HG02852 (cell line): Measurements from ENCODE around the gene P2RX5.
A peak's percentile ranks its signal among the peaks of the same experiment; 100 is the strongest.
"Not testable (repeated sequence)": the region's sequence is repeated elsewhere in the genome, so short reads cannot be mapped to it uniquely, and the experiment has no call there.

Experiments
- ATAC-seq: cut with Tn5 transposase; IDR thresholded peaks from one replicate; pipeline ENCODE4 v1.9.1; 2021; ENCODE audit warnings: mild to moderate bottlenecking, moderate library complexity; ENCODE audit not compliant: unreplicated experiment

The P2RX5 gene

DNA sequence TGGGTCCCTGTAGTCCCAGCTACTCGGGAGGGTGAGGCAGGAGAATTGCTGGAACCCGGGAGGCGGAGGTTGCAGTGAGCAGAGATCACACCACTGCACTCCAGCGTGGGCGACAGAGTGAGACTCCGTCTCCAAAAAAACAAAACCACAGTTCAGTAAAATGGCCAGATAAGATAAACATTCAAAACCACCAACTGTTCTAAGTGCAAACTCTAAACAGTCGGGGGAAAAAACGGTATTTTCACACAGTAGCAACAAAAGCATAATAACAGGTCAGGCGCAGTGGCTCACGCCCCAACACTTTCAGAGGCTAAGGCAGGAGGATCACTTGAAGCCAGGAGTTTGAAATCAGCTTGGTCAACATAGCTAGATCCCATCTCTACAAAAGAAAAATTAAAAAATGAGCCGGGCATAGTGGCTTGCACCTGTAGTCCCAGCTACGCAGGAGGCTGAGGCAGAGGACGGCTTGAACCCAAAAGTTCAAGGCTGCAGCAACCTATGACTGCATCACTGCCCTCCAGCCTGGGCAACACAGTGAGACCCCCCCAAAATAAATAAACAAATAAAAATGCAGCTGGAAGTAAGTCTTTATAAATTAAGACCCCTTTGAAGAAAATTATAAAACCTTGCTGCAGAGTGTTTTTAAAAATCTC, 17.0 kb upstream of the P2RX5 start:
- ATAC-seq = no peak

DNA sequence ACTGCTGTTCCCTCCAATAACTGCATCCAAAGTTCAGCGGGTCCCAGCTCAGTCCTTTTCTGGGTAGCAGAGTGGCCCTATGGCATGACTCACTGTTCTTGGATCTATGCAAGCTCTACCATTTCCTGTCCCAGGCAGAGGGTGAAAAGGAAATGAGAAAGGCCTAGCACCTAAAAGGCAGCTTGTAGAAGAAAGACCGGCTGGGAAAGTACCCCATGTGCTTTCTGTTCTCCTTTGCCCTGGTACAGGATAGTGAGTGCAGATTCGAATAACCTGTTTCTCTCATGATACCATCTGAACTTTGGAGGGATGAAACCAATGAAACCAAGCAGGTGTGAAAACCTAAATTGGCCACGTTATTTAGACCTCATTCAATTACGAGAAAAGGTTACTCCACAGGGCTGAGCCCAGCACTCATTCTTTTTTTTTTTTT, 15.0 kb upstream of the P2RX5 start:
- peak; percentile 87 for ATAC-seq

DNA sequence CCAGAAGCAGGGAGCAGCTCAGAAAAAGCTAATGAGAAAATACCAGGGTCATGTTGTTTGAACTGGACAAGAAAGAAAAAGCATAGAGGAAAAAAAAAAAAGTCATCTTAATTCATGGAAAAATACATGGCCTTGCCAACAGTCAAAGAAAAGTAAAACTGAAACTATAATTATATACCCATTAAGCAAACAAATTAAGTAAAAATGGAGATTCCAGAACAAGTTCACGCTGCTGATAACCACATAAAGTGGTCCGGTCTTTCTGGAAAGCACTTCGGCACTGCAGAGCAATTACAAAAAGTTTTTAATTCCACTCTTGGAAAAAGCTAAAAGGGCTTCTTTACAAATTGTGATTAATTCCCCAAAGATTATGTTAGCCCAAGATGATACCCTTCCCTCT, 12.4 kb upstream of the P2RX5 start:
- ATAC-seq = no peak

DNA sequence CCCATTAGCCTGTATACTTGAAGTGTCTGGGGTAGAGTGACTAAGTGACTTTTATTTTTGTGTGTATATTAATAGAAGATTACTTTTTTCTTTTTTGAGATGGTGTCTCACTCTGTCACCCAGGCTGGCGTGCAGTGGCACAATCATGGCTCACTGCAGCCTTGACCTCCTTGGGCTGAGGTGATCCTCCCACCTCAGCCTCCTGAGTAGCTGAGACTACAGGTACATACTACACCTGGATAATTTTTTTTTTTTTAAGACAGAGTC, 9.7 kb upstream of the P2RX5 start:
- not testable (repeated sequence) for ATAC-seq

DNA sequence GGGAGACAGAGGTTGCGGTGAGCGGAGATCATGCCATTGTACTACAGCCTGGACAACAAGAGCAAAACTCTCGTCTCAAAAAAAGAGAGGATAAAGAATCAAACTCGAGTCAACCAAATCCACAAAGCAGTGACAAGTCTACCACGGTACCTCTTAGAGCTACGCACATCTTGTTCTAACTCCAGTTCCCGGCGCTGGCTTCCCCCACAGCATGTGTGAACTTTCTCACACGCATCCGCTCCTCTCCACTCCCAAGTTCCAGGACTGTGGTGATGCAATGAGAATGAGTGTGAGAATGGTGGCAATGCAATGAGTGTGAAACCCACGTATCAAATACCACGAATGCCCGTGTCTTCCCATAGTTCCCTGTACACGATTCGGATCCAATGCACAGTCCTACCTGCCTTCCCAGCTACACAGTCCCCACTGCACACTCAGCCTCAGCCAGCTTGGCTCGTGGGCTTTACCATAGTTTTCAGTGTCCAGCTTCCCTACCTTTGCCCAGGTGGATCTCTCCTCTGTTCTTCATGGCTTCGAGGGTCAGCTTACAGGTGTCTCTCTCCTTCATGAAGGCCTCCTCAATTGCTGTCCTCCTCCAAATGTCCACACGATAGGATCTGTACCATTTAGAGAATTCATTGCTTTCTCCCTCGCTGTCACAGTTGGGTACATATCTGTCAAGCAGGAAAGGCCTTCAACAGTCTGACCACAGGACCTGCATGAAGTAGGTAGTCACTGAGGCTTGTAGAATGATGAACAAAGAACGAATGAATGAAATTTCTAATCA, 9.2 kb upstream of the P2RX5 start:
- ATAC-seq = no peak

DNA sequence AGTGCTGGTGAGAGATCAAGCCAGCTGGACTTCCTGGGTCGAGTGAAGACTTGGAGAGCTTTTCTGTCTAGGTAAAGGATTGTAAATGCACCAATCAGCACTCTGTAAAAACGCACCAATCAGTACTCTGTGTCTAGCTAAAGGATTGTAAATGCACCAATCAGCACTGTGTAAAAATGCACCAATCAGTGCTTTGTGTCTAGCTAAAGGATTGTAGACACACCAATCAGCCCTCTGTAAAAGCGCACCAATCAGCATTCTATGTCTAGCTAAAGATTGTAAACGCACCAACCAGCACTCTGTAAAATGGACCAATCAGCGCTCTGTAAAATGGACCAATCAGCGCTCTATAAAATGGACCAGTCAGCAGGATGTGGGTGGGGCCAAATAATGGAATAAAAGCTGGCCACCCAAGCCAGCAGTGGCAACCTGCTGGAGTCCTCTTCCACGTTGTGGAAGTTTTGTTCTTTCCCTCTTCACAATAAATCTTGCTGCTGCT, 6.1 kb upstream of the P2RX5 start:
- not testable (repeated sequence) for ATAC-seq

DNA sequence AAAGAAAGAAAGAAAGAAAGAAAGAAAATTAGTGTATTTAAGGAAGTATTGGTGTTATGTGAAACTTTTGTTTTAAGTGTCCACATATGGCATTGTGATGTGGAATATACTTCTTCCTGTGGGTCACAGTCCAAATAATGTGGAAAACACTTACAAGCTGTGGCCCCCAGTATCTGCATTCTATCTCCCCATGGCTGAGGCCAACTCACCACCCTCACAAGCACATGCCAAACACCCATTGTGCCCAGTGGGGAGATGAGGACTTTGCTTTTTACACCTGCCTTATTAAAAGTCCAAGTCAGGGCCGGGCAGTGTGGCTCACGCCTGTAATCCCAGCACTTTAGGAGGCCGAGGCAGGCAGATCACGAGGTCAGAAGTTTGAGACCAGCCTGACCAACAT, 4.0 kb upstream of the P2RX5 start:
- ATAC-seq = no peak

DNA sequence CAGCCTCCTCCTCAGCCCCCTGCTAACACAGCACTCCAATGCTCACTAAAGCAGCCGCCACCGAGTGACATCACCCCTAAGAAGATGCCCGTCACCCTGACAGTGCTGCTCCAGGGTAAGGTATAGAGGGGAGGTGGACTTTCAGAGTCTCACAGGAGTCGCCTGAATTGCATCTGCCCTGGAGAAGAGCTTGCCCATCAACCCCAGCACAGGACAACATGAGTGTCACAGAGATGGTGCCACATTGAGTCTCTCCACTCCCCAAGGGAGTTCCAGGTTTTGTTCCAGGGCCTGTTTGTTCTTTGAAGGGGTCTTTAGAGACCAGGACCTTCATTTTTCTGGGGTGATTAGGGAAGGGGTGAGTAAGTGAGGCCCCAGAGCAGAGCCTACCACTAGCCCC, 2.2 kb upstream of the P2RX5 start:
- ATAC-seq = no peak

DNA sequence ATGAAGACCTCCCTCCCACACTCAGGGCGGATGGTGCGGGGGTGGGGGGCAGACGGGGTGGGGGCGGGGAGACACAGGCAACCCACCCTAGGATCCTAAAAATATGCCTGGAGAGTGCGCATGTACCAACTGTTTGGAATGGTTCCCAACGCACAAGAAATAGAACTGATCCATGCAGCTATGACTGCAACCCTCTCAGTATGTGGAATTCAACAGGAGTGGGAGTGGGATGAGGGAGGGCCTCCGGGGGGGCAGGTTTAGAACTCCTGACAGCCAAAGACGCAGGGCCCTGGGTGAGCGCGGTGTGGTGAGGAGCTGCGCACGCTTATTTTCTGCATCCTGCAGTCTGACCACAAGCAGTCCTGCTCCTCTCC, 1.1 kb upstream of the P2RX5 start:
- no peak for ATAC-seq

DNA sequence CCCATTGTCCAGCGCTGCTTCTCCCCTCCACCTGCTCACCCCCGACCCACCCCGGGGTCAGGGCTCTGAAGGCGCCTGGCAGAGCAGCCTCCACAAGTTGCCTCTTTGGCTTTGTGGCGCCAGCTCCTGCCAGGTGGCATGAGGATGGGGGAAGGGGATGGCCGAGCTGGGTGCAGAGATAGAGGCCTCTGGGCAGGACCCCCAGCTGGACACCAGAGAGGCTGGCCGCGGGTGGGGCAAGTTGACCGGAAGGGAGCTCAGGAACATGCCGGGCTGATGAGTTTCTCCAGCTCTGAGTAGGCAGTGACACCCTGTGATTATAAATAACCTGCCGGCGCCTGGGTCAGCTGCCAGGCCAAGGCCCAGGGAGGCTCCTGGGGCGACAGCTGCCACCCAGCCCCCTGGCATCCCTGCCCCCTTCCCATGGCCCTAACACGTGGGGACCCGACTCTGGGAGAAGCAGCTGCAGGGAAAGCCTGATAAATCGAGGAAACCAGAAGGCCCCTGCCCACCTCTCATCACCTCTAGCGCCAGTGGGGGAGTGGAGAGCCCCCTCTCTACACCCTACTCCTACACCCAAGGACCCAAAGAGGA, 729 bp downstream of the P2RX5 start:
- ATAC-seq = no peak

DNA sequence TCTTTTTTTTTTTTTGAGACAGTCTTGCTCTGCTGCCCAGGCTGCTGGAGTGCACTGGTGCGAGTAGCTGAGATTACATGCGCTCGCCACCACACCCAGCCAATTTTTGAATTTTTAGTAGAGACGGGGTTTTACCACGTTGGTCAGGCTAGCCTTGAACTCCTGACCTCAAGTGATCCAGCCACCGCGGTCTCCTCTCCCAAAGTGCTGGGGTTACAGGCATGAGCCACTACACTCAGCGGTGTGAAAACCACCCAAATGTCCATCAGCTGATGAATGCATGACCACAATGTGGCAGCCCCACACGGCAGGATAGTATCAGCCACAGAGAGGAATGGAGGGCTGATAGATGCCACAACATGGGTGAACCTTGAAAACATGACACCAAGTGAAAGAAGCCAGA, 2.1 kb downstream of the P2RX5 start:
- peak; percentile 55 for ATAC-seq

DNA sequence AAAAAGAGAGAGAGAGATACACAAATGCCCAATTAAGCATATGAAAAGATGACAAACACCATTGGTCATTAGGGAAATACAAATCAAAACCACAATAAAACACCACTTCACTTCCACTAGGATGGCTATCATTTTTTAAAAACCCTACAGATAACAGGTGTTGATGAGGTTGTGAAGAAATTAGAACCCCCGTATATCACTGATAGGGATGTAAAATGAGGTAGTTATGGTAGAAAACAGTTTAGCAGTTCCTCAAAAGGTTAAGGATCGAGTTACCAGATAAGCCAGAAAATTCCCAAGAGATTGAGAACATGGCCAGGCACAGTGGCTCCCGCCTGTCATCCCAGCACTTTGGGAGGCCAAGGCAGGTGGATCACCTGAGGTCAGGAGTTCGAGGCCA, 2.8 kb downstream of the P2RX5 start:
- no peak for ATAC-seq

DNA sequence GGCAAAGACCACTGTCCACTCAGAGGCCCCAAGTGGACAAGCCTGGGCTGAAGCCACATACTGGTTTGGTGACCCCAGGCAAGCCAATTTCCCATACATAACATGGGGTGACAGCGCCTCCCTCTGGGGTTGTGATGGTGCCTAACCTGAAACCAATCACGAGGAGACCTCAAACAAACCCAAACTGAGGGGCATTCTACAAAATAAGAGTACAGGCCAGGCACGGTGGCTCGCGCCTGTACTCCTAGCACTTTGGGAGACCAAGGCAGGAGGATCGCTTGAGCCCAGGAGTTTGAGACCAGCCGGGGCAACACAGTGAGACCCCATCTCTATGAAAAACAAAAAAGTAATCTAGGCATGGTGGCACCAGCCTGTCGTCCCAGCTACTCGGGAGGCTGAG, 3.6 kb downstream of the P2RX5 start:
- no peak for ATAC-seq

DNA sequence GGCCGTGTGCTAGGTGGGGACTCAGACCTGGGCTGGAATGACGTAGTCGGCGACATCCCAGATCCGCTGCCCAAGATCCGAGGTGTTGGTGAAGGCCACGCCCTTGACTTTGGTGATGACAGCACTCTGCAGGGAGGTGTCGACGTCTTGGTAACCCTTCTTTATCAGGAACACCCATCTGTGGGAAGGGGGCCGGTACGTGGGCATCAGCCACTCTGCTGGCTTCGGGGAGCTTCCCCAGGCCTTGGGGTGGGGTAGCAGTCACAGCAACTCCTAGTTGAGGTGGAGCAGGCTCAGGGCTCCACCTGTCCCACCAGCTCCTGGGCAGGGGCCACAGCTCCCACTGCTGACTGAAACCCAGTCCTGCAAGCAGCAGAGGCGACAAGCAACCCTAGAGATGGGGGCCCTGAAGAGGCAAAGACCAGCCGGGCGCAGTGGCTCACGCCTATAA, 4.3 kb downstream of the P2RX5 start:
- no peak for ATAC-seq

DNA sequence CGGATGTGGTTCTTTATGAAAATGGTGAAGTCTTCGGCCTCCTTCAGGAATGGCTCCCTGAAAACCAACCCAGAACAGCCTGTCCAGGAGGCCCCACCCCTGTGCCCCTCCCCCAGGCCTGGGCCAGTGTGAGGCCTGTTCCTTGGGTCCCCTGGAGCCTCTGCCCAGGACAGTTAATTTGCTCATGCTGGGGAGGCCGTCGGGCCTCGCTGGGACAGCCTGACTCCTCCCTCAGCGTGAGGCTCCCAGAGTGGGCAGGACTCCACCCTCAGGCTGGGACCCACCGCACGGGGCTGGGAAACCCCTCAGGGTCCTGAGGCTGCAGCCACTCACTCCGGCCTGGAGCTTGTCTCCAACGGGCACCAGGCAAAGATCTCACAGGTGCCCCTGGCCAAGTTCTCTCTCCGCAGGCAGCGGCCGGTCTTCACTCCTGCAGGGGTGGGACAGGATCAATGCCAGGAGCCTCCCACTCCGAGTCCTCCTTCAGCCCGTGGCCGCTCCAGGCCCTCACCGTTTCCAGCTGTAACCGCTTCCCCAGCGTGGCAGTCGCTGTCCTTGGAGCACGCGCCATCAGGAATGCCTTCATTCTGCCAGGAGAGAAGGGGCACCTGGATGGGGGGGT, 5.8 kb downstream of the P2RX5 start:
- no peak for ATAC-seq

DNA sequence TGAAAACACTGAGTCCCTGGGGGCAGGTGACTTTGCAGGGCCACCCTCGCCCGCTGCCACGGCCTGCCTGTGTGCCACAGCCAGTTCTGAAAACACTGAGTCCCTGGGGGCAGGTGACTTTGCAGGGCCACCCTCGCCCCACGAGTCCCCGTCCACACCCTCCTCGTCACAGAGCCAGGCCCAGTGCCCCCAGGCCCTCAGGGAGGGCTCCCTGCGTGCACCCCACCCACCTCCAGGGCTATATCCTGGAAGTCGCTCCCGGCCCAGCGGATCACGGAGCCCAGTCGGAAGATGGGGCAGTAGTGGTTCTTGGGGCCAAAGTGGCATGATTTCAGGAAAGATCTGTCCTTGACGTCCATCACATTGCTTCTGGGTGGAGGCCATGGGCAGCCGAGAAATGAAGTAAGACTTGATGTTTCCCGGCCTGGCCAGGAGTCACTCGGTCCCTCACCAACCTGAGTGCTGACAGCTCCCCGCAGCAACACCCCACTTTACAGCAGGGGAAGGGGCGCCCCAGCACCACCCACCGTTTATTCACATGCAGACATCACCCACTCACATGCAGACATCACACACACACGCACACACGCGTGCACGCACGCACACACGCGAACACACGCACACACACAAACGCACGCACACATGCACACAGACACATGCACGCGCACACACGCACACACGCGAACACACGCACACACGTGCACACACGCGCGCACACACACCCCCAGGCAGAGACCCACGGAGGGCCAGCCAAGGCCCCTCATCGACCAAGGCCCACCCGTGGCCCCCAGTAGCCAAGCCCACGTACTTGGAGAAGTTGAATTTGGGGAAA, 6.5 kb downstream of the P2RX5 start:
- ATAC-seq = no peak

DNA sequence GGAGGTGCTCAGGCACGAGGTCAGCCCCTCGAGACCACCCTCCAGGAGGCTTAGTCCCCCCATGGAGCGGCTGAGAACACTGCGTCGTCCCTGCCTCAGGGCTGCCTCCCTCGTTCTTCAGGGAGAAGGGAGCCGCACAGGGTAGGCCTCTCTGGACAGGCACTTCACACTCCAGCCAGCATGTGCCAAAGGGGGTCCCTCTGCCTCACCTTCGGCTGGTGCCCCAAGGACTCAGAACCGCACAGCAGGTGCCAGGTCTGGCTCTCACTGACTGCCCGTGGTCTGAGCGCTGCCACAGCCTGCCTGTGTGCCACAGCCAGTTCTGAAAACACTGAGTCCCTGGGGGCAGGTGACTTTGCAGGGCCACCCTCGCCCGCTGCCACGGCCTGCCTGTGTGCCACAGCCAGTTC, 7.1 kb downstream of the P2RX5 start:
- ATAC-seq = no peak

DNA sequence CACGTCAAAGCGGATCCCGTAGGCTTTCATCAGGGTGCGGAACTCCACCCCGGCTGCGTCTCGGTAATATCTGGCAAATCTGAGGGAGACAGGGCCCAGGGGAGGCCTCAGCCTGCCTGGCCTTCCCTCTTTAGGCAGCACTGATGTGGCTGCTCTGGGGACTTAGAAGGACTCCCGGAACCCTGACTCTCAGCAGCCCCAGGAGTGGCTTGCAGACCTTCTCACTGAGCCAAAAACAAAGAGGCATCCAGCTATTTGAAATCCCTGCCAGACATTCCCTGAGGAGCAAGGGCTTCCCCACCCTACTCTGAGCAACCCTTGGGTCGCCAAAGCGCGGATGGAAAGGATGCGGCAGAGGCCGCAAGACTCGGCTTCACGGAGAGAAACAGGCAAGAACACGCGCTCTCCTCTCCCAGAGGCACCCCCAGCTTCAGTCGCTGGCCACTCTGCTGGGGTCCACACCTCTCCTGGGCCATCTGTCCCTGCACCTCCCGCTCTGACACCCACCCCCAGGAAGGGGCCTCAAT, 7.9 kb downstream of the P2RX5 start:
- ATAC-seq = no peak

DNA sequence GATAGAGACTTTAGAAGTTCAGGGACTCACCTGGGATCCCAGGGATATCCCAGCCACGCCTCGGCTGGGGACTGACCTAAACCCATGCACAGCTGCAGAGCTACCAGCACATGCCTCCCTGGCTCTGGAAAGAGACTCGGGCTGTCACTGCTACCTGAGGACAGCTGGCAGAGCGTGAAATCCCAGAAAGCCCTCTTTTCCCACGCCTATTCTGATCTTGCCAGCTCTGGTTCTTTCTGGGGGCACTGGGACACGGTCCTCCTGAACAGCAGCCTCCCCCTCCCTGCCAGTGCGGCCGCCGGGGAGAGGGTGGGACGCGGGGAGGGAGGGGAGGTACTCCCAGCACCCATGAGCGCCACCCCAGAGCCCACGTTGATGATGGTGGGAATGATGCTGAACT, 10.8 kb downstream of the P2RX5 start:
- no peak for ATAC-seq

DNA sequence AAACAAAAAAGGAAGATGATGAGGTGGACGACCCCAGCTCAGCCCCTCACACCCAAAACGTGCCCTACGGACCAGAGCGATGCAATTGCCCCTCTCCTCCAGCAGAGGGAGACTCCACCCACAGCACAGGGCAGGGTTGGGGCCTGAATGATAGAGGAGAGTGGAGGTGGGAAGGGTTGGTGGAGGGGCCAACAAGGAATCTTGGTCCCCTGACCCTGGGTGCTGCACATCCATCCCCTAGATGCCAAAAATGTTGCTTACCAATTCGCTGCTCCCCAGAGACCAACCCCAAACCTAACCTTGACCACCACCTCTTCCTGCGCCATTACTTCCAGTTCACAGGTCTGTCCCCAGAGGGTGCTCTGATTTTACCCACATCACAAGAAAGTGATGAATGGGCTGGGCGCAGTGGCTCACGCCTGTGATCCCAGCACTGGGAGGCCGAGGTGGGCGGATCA, 12.9 kb downstream of the P2RX5 start:
- ATAC-seq = no peak

DNA sequence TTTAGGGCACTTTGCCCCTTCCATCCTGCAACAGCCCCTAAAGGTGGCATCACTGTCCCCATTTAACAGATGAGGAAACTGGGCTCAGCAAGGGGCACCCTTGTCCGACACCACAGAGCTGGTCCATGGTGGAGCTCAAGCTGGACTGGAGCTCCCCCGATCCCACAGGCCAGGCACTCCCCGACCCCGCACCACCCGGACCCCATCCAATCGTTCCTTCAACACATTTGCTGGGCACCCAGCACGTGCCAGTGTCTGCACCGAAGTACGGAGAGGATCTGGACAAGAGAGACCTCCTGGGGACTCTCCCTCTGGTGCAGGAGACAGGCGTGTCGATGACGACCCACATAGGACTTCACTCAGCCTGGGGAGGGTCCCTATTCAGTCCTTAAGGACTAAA, 13.9 kb downstream of the P2RX5 start:
- no peak for ATAC-seq
